IMR-90 (cell line): ENCODE results near the gene PALM. TPM values are rescaled to one million over a fixed set of nuclear protein-coding genes. Genes with fewer than 3 reads are reported as not detected.

Experiments
- polyA plus RNA-seq, 3 experiments: library from polyadenylated mRNA; depleted of rRNA; stranded (reverse); fragments of >200 nt; gene quantifications; 2 replicates each; pipeline ENCODE4 v1.2.3, GENCODE V29; 2012; ENCODE audit warnings: low replicate concordance in 1 of 3
- total RNA-seq: library from RNA; depleted of rRNA; stranded (reverse); fragments of >200 nt; gene quantifications from 2 replicates; pipeline ENCODE4 v1.2.3, GENCODE V29; 2012; rRNA removed

PALM gene
- total and polyA plus RNA-seq, 2 of the 4 experiments (the other 2 are of a cell fraction): 2.2 to 7.4 TPM

Other genes with a start within 250 kb of the PALM start
- under 0.01 TPM in 1 of 2 replicates, not detected in the other for gene SHC2, start 247.9 kb upstream of the PALM start, total RNA-seq
- 0.68 and 0.72 TPM in 2 replicates for gene SHC2, start 247.9 kb upstream of the PALM start, polyA plus RNA-seq (2012; rRNA removed)
- not detected in 2 replicates for gene MADCAM1, start 212.4 kb upstream of the PALM start, total RNA-seq
- 0.24 and 0.26 TPM in 2 replicates for gene MADCAM1, start 212.4 kb upstream of the PALM start, polyA plus RNA-seq (2012; rRNA removed)
- 2.7 and 4.2 TPM in 2 replicates for gene TPGS1, start 201.4 kb upstream of the PALM start, total RNA-seq
- gene TPGS1, start 201.4 kb upstream of the PALM start, polyA plus RNA-seq (2012; rRNA removed): 6.3 and 13.9 TPM in 2 replicates
- gene CDC34, start 177.2 kb upstream of the PALM start, total RNA-seq: 35.7 and 39.2 TPM in 2 replicates
- gene CDC34, start 177.2 kb upstream of the PALM start, polyA plus RNA-seq (2012; rRNA removed): 68.9 and 80.8 TPM in 2 replicates
- not detected in 2 replicates for gene GZMM, start 164.9 kb upstream of the PALM start, total RNA-seq
- gene GZMM, start 164.9 kb upstream of the PALM start, polyA plus RNA-seq (2012; rRNA removed): 0.11 and 0.24 TPM in 2 replicates
- gene BSG, start 136.3 kb upstream of the PALM start, total RNA-seq: 129 and 130 TPM in 2 replicates
- 698 and 994 TPM in 2 replicates for gene BSG, start 136.3 kb upstream of the PALM start, polyA plus RNA-seq (2012; rRNA removed)
- 0.56 and 0.72 TPM in 2 replicates for gene HCN2, start 119.1 kb upstream of the PALM start, total RNA-seq
- 2.0 and 2.6 TPM in 2 replicates for gene HCN2, start 119.1 kb upstream of the PALM start, polyA plus RNA-seq (2012; rRNA removed)
- gene POLRMT, start 75.4 kb upstream of the PALM start, total RNA-seq: 9.9 and 10.3 TPM in 2 replicates
- 29.6 and 44.6 TPM in 2 replicates for gene POLRMT, start 75.4 kb upstream of the PALM start, polyA plus RNA-seq (2012; rRNA removed)
- not detected in 2 replicates for gene FGF22, start 69.1 kb upstream of the PALM start, total RNA-seq
- gene FGF22, start 69.1 kb upstream of the PALM start, polyA plus RNA-seq (2012; rRNA removed): 0.14 and 0.24 TPM in 2 replicates
- gene RNF126, start 45.7 kb upstream of the PALM start, total RNA-seq: 7.0 and 8.6 TPM in 2 replicates
- 25.8 and 27.4 TPM in 2 replicates for gene RNF126, start 45.7 kb upstream of the PALM start, polyA plus RNA-seq (2012; rRNA removed)
- 32.3 and 39.4 TPM in 2 replicates for gene FSTL3, start 32.5 kb upstream of the PALM start, total RNA-seq
- gene FSTL3, start 32.5 kb upstream of the PALM start, polyA plus RNA-seq (2012; rRNA removed): 76.9 and 107 TPM in 2 replicates
- not detected in 2 replicates for gene PRSS57, start 13.5 kb upstream of the PALM start, total RNA-seq
- not detected in 2 replicates for gene PRSS57, start 13.5 kb upstream of the PALM start, polyA plus RNA-seq (2012; rRNA removed)
- gene MISP, start 42.2 kb downstream of the PALM start, total RNA-seq: not detected in 2 replicates
- 0.03 TPM in 1 of 2 replicates, not detected in the other for gene MISP, start 42.2 kb downstream of the PALM start, polyA plus RNA-seq (2012; rRNA removed)
- 95.5 and 146 TPM in 2 replicates for gene PTBP1, start 88.5 kb downstream of the PALM start, total RNA-seq
- 269 and 483 TPM in 2 replicates for gene PTBP1, start 88.5 kb downstream of the PALM start, polyA plus RNA-seq (2012; rRNA removed)
- gene PLPPR3, start 113.0 kb downstream of the PALM start, total RNA-seq: 0.36 and 0.56 TPM in 2 replicates
- 1.2 and 2.0 TPM in 2 replicates for gene PLPPR3, start 113.0 kb downstream of the PALM start, polyA plus RNA-seq (2012; rRNA removed)
- gene AZU1, start 118.9 kb downstream of the PALM start, total RNA-seq: not detected in 2 replicates
- gene AZU1, start 118.9 kb downstream of the PALM start, polyA plus RNA-seq (2012; rRNA removed): 0.12 TPM in 1 of 2 replicates, not detected in the other
- gene PRTN3, start 132.1 kb downstream of the PALM start, total RNA-seq: not detected in 2 replicates
- gene PRTN3, start 132.1 kb downstream of the PALM start, polyA plus RNA-seq (2012; rRNA removed): not detected in 2 replicates
- gene ELANE, start 143.4 kb downstream of the PALM start, total RNA-seq: not detected in 2 replicates
- 0.24 and 0.27 TPM in 2 replicates for gene ELANE, start 143.4 kb downstream of the PALM start, polyA plus RNA-seq (2012; rRNA removed)
- 1.1 and 1.4 TPM in 2 replicates for gene CFD, start 150.7 kb downstream of the PALM start, total RNA-seq
- 2.8 and 3.8 TPM in 2 replicates for gene CFD, start 150.7 kb downstream of the PALM start, polyA plus RNA-seq (2012; rRNA removed)
- 8.1 and 15.3 TPM in 2 replicates for gene MED16, start 184.3 kb downstream of the PALM start, total RNA-seq
- 40.2 and 49.0 TPM in 2 replicates for gene MED16, start 184.3 kb downstream of the PALM start, polyA plus RNA-seq (2012; rRNA removed)
- not detected in 2 replicates for gene RNU6-9, start 184.5 kb downstream of the PALM start, total RNA-seq
- not detected in 2 replicates for gene RNU6-9, start 184.5 kb downstream of the PALM start, polyA plus RNA-seq (2012; rRNA removed)
- gene R3HDM4, start 204.3 kb downstream of the PALM start, total RNA-seq: 8.9 and 9.0 TPM in 2 replicates
- gene R3HDM4, start 204.3 kb downstream of the PALM start, polyA plus RNA-seq (2012; rRNA removed): 51.5 and 52.5 TPM in 2 replicates
- not detected in 2 replicates for gene KISS1R, start 208.4 kb downstream of the PALM start, total RNA-seq
- gene KISS1R, start 208.4 kb downstream of the PALM start, polyA plus RNA-seq (2012; rRNA removed): not detected in 2 replicates
- gene ARID3A, start 217.1 kb downstream of the PALM start, total RNA-seq: 16.0 and 16.7 TPM in 2 replicates
- 23.1 and 29.4 TPM in 2 replicates for gene ARID3A, start 217.1 kb downstream of the PALM start, polyA plus RNA-seq (2012; rRNA removed)